ENCODE measurements around the gene ASIC3. TPM values are rescaled to one million over a fixed set of nuclear protein-coding genes. Genes with fewer than 3 reads are reported as not detected.

Gene ASIC3
- total and polyA plus RNA-seq, 2 of the 8 experiments (the other 6 are each of a cell fraction or from before 2014, with no cell fraction given): 1.6 to 1.9 TPM

- Histone ChIP-seq H2BK12ac (ENCODE audit: low read depth, low read length) (peak overlapping the region; percentile 60; the same call in 1 of the 2 replicates), H3K18ac (ENCODE audit: extremely low read depth, low read length) (peak overlapping the region; percentile 78), H3K9ac (replicated peaks in 1 of 4; ENCODE audit: extremely low read depth in 1 of 4, low read depth in 3 of 4, low read length in 3 of 4) (no peak overlapping the region), H3K23ac (ENCODE audit: insufficient read length) (no peak overlapping the region), H3K79me2 (ENCODE audit: control insufficient read depth in 1 of 2, insufficient read depth in 2 of 2, low read length in 2 of 2) (no peaks in the 10 kb centered on the region), H3K36me3 (ENCODE audit: control insufficient read depth in 2 of 4, insufficient read depth in 4 of 4, low read length in 3 of 4) (no peaks in the 10 kb centered on the region), H3K27ac (ENCODE audit: low read depth, low read length) (no peak overlapping the region), H3K4ac (replicated peaks; ENCODE audit: insufficient read length, low read depth, low read length) (peak overlapping the region; percentile 41), H3K4me1 (replicated peaks in 1 of 4; ENCODE audit: control insufficient read depth in 3 of 4, insufficient read depth in 4 of 4, low read length in 3 of 4) (peaks cover 0 to 31% (median 24%) of the 10 kb centered on the region in 4 experiments; a peak in 6 of 7 replicates), H3K79me1 (ENCODE audit: low read depth, low read length) (no peaks in the 10 kb centered on the region; the same call in 1 of the 2 replicates), H4K8ac (ENCODE audit: extremely low read depth, insufficient read depth, low read length) (peak overlapping the region; percentile 29; the same call in 1 of the 2 replicates), H3K23me2 (ENCODE audit: low read depth, low read length) (no peaks in the 10 kb centered on the region; the same call in 1 of the 2 replicates), H4K91ac (replicated peaks; ENCODE audit: insufficient read length, low read length) (peak overlapping the region; percentile 44), H3K56ac (replicated peaks; ENCODE audit: insufficient read length, low read depth, low read length) (no peak overlapping the region), H2BK5ac (ENCODE audit: low read depth, low read length) (no peak overlapping the region; the same call in 1 of the 2 replicates), H4K20me1 (replicated peaks in 1 of 2; ENCODE audit: control insufficient read depth in 1 of 2, insufficient read depth in 2 of 2, low read length in 2 of 2) (no peaks in the 10 kb centered on the region), H3K27me3 (replicated peaks in 1 of 4; ENCODE audit: control insufficient read depth in 3 of 4, extremely low read depth in 1 of 4, insufficient read depth in 3 of 4, low read length in 3 of 4) (peaks cover 0 to 3% (median 2%) of the 10 kb centered on the region in 4 experiments; a peak in 3 of 7 replicates), H3K4me2 (ENCODE audit: insufficient read depth in 1 of 2, low read depth in 2 of 2, low read length in 2 of 2) (peak overlapping the region; percentile 51 to 69; a peak in 3 of 4 replicates), H2AK5ac (ENCODE audit: low read depth, low read length) (no peak overlapping the region), H4K5ac (ENCODE audit: insufficient read length, low read depth, low read length) (no peak overlapping the region), H3K4me3 (ENCODE audit: extremely low read depth in 1 of 4, insufficient read depth in 2 of 4, low read depth in 3 of 4, low read length in 4 of 4) (peak overlapping the region in 1 of 4 experiments; percentile 33; a peak in 1 of 8 replicates), H3K9me3 (ENCODE audit: insufficient read depth in 2 of 2, low read depth in 1 of 2, low read length in 1 of 2) (no peaks in the 10 kb centered on the region), H3K14ac (ENCODE audit: insufficient read length) (no peak overlapping the region), H2BK120ac (replicated peaks; ENCODE audit: low read depth, low read length) (no peak overlapping the region), H2BK15ac (ENCODE audit: low read length) (no peak overlapping the region), H2AFZ (ENCODE audit: low read length) (no peak overlapping the region), H2BK20ac (ENCODE audit: low read length) (0 out of 2 replicates have a peak overlapping the region, but pooled peaks have one; percentile 32)
- CTCF ChIA-PET (ENCODE audit: partially characterized antibody): interaction anchor here (0.7 to 11.5 kb wide), 34 partner anchors 11 to 234 kb away, joined by 3 to 142 read pairs (median 6); partner anchors contain the start of genes ABCB8, ATG9B, CDK5 and NOS3
- POLR2A ChIA-PET (ENCODE audit: partially characterized antibody): interaction anchor here (0.8 to 2.5 kb wide), 6 partner anchors 9 to 49 kb away, joined by 3 to 16 read pairs (median 5); partner anchors contain the start of gene SLC4A2
- WGBS, 2 experiments (ENCODE audit: extremely low coverage in 1 of 2, insufficient coverage in 1 of 2, insufficient read length in 1 of 2, insufficient replicate concordance in 2 of 2, low coverage in 1 of 2, low lambda C conversion rate in 2 of 2, missing lambda C conversion rate in 1 of 2): 76% methylated on average over 7 of the region's 7 CpGs; no CpG with 5 or more reads in 1 of the 2 experiments
- TF ChIP-seq TBP (IDR thresholded peaks at IDR 0.05; ENCODE audit: low read depth, low read length): no peak
- no peak for TF ChIP-seq NANOG (IDR thresholded peaks at IDR 0.05; ENCODE audit: insufficient read depth, low read depth, low read length, poor library complexity, severe bottlenecking)
- TF ChIP-seq SIN3A (conservative IDR thresholded peaks at IDR 0.05 in 1 of 2, IDR thresholded peaks at IDR 0.05 in 1 of 2; ENCODE audit: low read depth in 1 of 2, low read length in 2 of 2): no peak
- TF ChIP-seq BRCA1 (IDR thresholded peaks at IDR 0.05; ENCODE audit: low read depth, low read length): no peak
- no peak for TF ChIP-seq EZH2 (IDR thresholded peaks at IDR 0.05; ENCODE audit: low read depth, low read length, severe bottlenecking)
- TF ChIP-seq CREB1 (IDR thresholded peaks at IDR 0.05): no peak
- no peak for TF ChIP-seq ASH2L (IDR thresholded peaks at IDR 0.05; ENCODE audit: low read length)
- TF ChIP-seq SP4 (IDR thresholded peaks at IDR 0.05; ENCODE audit: low read length): no peak
- no peak for TF ChIP-seq JUND (IDR thresholded peaks at IDR 0.05; ENCODE audit: low read length)
- no peak for TF ChIP-seq SP1 (IDR thresholded peaks at IDR 0.05; ENCODE audit: low read depth, low read length)
- no peak for TF ChIP-seq KDM1A (IDR thresholded peaks at IDR 0.05; ENCODE audit: borderline replicate concordance, low read length)
- TF ChIP-seq CEBPB (IDR thresholded peaks at IDR 0.05; ENCODE audit: low read depth, low read length): no peak
- no peak for TF ChIP-seq TAF7 (optimal IDR thresholded peaks at IDR 0.05; ENCODE audit: borderline replicate concordance, low read depth, low read length)
- no peak for TF ChIP-seq POLR2AphosphoS5 (IDR thresholded peaks at IDR 0.05; ENCODE audit: low read depth, low read length)
- FAIRE-seq: no peak
- no peak for DNase-seq (ENCODE audit: low read depth in 1 of 2, low spot score in 2 of 2)
These were observed 38.4 kb upstream of the ASIC3 start for GRCh38 chr7:151010037-151010306.
